GM23338 (cell line): ENCODE measurements around the gene NCCRP1. TPM values are rescaled to one million over a fixed set of nuclear protein-coding genes. Genes with fewer than 3 reads are reported as not detected.

Experiments used
- ATAC-seq: fragments of 200-7000 bp; cut with Tn5 transposase; 3 replicates; pipeline ENCODE4 v1.9.1; 2020
- DNase-seq: peaks from one replicate; pipeline ENCODE4 v3.0.0-alpha.2; 2015; ENCODE audit warnings: low spot score
- H2AFZ ChIP-seq: fragments of 200-600 bp; sonication (generic); 2 replicates; pipeline ENCODE4 v1.8.0; 2016; ENCODE audit warnings: antibody characterized with exemption, mild to moderate bottlenecking, moderate library complexity
- H3F3A ChIP-seq: fragments of 200-600 bp; sonication (generic); replicated peaks from 2 replicates; pipeline ENCODE4 v1.8.0; 2017; ENCODE audit warnings: antibody characterized with exemption, mixed run types, low read depth
- H3K27ac ChIP-seq: fragments of 200-600 bp; sonication (generic); 2 replicates; pipeline ENCODE4 v1.6.1; 2016; ENCODE audit warnings: low read depth
- H3K27me3 ChIP-seq: fragments of 200-600 bp; sonication (generic); 2 replicates; pipeline ENCODE4 v1.8.0; 2016; ENCODE audit warnings: mild to moderate bottlenecking, mixed run types, moderate library complexity; ENCODE audit not compliant: insufficient read depth
- H3K36me3 ChIP-seq: fragments of 200-600 bp; sonication (generic); 2 replicates; pipeline ENCODE4 v1.8.0; 2016; ENCODE audit warnings: mild to moderate bottlenecking; ENCODE audit not compliant: insufficient read depth
- H3K4me1 ChIP-seq: fragments of 200-600 bp; sonication (generic); 2 replicates; pipeline ENCODE4 v1.8.0; 2016; ENCODE audit warnings: mild to moderate bottlenecking, moderate library complexity; ENCODE audit not compliant: insufficient read depth
- H3K4me2 ChIP-seq: fragments of 200-600 bp; sonication (generic); 2 replicates; pipeline ENCODE4 v1.7.1; 2017; ENCODE audit warnings: mixed run types
- H3K4me3 ChIP-seq: fragments of 200-600 bp; sonication (generic); 2 replicates; pipeline ENCODE4 v1.6.1; 2016; ENCODE audit warnings: mixed run types
- H3K79me2 ChIP-seq: fragments of 200-600 bp; sonication (generic); replicated peaks from 2 replicates; pipeline ENCODE4 v1.8.0; 2017; ENCODE audit warnings: mild to moderate bottlenecking; ENCODE audit not compliant: insufficient read depth
- H3K9me2 ChIP-seq: fragments of 200-600 bp; sonication (generic); 2 replicates; pipeline ENCODE4 v1.8.0; 2017; ENCODE audit not compliant: insufficient read depth
- H4K20me1 ChIP-seq: fragments of 200-600 bp; sonication (generic); replicated peaks from 2 replicates; pipeline ENCODE4 v1.8.0; 2017; ENCODE audit warnings: mild to moderate bottlenecking; ENCODE audit not compliant: insufficient read depth
- H3K27ac Mint-ChIP-seq: 2 replicates; pipeline ENCODE4 v1.8.0; 2020; ENCODE audit warnings: inconsistent platforms, mild to moderate bottlenecking, moderate library complexity, mixed read lengths
- H3K27me3 Mint-ChIP-seq: 3 replicates; pipeline ENCODE4 v1.8.0; 2022; ENCODE audit warnings: low read depth, mild to moderate bottlenecking, moderate library complexity, mixed read lengths, inconsistent platforms; ENCODE audit not compliant: insufficient read depth, poor library complexity
- H3K36me3 Mint-ChIP-seq: 3 replicates; pipeline ENCODE4 v1.8.0; 2021; ENCODE audit warnings: low read depth, mild to moderate bottlenecking, inconsistent platforms, moderate library complexity, mixed read lengths
- H3K4me1 Mint-ChIP-seq: 3 replicates; pipeline ENCODE4 v1.8.0; 2020; ENCODE audit warnings: mild to moderate bottlenecking, inconsistent platforms, mixed read lengths
- H3K4me3 Mint-ChIP-seq: 3 replicates; pipeline ENCODE4 v1.8.0; 2021; ENCODE audit warnings: moderate library complexity, mild to moderate bottlenecking, inconsistent platforms, mixed read lengths
- H3K9me3 Mint-ChIP-seq: 3 replicates; pipeline ENCODE4 v1.8.0; 2020; ENCODE audit warnings: moderate library complexity, mild to moderate bottlenecking, inconsistent platforms, mixed read lengths
- CREB1 ChIP-seq: fragments of 250-450 bp; sonication (Bioruptor Pico); IDR thresholded peaks from 2 replicates; pipeline ENCODE4 v1.5.0; 2020; ENCODE audit warnings: low read depth, mild to moderate bottlenecking, moderate library complexity
- ETS1 ChIP-seq: IDR thresholded peaks from 2 replicates; pipeline ENCODE4 v1.6.1; 2016; ENCODE audit warnings: antibody characterized with exemption
- EZH2 ChIP-seq: fragments of 200-600 bp; sonication (generic); IDR thresholded peaks from one replicate; pipeline ENCODE4 v1.8.0; 2017; ENCODE audit warnings: antibody characterized with exemption, mild to moderate bottlenecking, low read depth; ENCODE audit not compliant: unreplicated experiment
- EZH2phosphoT487 ChIP-seq: fragments of 200-600 bp; sonication (generic); IDR thresholded peaks from one replicate; pipeline ENCODE4 v1.8.1; 2018; ENCODE audit warnings: antibody characterized with exemption; ENCODE audit not compliant: unreplicated experiment
- JUNB ChIP-seq: IDR thresholded peaks from one replicate; pipeline ENCODE4 v1.6.1; 2016; ENCODE audit warnings: antibody characterized with exemption; ENCODE audit not compliant: unreplicated experiment
- NANOG ChIP-seq: IDR thresholded peaks from 2 replicates; pipeline ENCODE4 v1.6.1; 2016; ENCODE audit warnings: antibody characterized with exemption, borderline replicate concordance
- POLR2AphosphoS5 ChIP-seq: IDR thresholded peaks from 2 replicates; pipeline ENCODE4 v1.6.1; 2016; ENCODE audit warnings: antibody characterized with exemption, low read depth
- STAT1 ChIP-seq: IDR thresholded peaks from one replicate; pipeline ENCODE4 v1.6.1; 2016; ENCODE audit warnings: antibody characterized with exemption; ENCODE audit not compliant: unreplicated experiment
- ZNF114 ChIP-seq: fragments of 250-450 bp; sonication (Bioruptor Pico); IDR thresholded peaks from 2 replicates; pipeline ENCODE4 v1.5.0; 2020; ENCODE audit warnings: mild to moderate bottlenecking, moderate library complexity
- ZNF331 ChIP-seq: fragments of 250-450 bp; sonication (Bioruptor Pico); IDR thresholded peaks from 2 replicates; pipeline ENCODE4 v1.5.0; 2020; ENCODE audit warnings: low read depth, mild to moderate bottlenecking, moderate library complexity
- polyA plus RNA-seq: library from polyadenylated mRNA; unstranded; fragments of >200 nt; fragmentation: Nextera tagmentation; extraction: Ambion mirVana; gene quantifications from 2 replicates; pipeline ENCODE4 v1.2.1, GENCODE V29; 2016
- total RNA-seq: library from RNA; depleted of rRNA; stranded (reverse); fragments of >200 nt; shearing (Covaris generic); gene quantifications from 2 replicates; pipeline ENCODE4 v1.2.3, GENCODE V29; 2014
- TF ChIP-seq, protein P1 (sequence below), 2 experiments: fragments of 200-600 bp in 1 of 2; sonication (generic) in 1 of 2; conservative IDR thresholded peaks; 2 replicates each; pipeline versions ENCODE4 v1.5.1 to v1.6.1; 2016 to 2017; ENCODE audit warnings: antibody characterized with exemption in 2 of 2, low read depth in 2 of 2, mild to moderate bottlenecking in 2 of 2, moderate library complexity in 1 of 2
- TF ChIP-seq, protein P2 (sequence below): IDR thresholded peaks from one replicate; pipeline ENCODE4 v1.6.1; 2018; ENCODE audit warnings: antibody characterized with exemption; ENCODE audit not compliant: unreplicated experiment

The NCCRP1 gene
- total and polyA plus RNA-seq, 2 experiments from 2014 or later, result 3.6 to 6.2 TPM

GRCh38 chr19:39164289-39164688 lies 32.5 kb upstream of the NCCRP1 start:
- Mint-ChIP-seq H3K36me3 (peaks cover 5% of the 10 kb centered on the region; the same call in 1 of the 3 replicates), H3K27ac (no peak overlapping the region), H3K4me3 (no peak overlapping the region), H3K9me3 (no peaks in the 10 kb centered on the region), H3K27me3 (peaks cover 12% of the 10 kb centered on the region), H3K4me1 (peaks cover 26% of the 10 kb centered on the region)
- Histone ChIP-seq H3K36me3 (no peaks in the 10 kb centered on the region), H3K4me1 (peaks cover 12% of the 10 kb centered on the region; the same call in 1 of the 2 replicates), H4K20me1 (peaks cover 12% of the 10 kb centered on the region), H3F3A (no peaks in the 10 kb centered on the region), H3K4me3 (no peak overlapping the region), H3K79me2 (peaks cover 26% of the 10 kb centered on the region), H3K4me2 (no peak overlapping the region), H2AFZ (no peak overlapping the region), H3K9me2 (no peaks in the 10 kb centered on the region), H3K27ac (no peak overlapping the region), H3K27me3 (no peaks in the 10 kb centered on the region)
- no peak for TF ChIP-seq JUNB
- no peak for TF ChIP-seq ZNF114 (CRISPR knock-in tag)
- TF ChIP-seq, protein P1, sequence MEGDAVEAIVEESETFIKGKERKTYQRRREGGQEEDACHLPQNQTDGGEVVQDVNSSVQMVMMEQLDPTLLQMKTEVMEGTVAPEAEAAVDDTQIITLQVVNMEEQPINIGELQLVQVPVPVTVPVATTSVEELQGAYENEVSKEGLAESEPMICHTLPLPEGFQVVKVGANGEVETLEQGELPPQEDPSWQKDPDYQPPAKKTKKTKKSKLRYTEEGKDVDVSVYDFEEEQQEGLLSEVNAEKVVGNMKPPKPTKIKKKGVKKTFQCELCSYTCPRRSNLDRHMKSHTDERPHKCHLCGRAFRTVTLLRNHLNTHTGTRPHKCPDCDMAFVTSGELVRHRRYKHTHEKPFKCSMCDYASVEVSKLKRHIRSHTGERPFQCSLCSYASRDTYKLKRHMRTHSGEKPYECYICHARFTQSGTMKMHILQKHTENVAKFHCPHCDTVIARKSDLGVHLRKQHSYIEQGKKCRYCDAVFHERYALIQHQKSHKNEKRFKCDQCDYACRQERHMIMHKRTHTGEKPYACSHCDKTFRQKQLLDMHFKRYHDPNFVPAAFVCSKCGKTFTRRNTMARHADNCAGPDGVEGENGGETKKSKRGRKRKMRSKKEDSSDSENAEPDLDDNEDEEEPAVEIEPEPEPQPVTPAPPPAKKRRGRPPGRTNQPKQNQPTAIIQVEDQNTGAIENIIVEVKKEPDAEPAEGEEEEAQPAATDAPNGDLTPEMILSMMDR (conservative IDR thresholded peaks at IDR 0.05; ENCODE audit: low read depth in 2 of 2), result no peak
- TF ChIP-seq EZH2phosphoT487, result no peak
- DNase-seq (no peak), ATAC-seq (no peak)

DNA sequence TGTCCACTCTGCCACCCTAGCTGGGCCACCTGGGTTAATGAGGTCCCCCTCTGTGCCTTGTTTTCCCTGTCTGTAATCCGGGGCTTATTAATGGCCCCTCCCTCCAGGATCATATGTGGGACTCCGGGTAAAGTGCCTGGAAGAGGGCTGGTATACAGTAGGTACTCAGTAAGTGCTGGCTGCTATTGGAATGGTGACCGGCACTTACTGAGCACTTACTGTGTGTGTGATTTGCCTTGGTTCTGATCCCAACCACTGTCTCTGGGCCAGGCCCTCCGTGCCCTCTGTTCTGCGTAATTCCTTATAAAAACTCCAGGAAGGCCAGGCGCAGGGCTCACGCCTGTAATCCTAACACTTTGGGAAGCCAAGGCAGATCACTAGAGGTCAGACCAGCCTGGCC lies 30.9 kb upstream of the NCCRP1 start:
- no peaks in the 10 kb centered on the region for H3K27me3 ChIP-seq
- H3K27me3 Mint-ChIP-seq, result peaks cover 9% of the 10 kb centered on the region
- ATAC-seq, result no peak
- DNase-seq, result no peak
- no peaks in the 10 kb centered on the region for H3K36me3 ChIP-seq
- no peak overlapping the region for H3K27ac Mint-ChIP-seq
- H4K20me1 ChIP-seq, result peaks cover 12% of the 10 kb centered on the region
- H3K9me3 Mint-ChIP-seq, result no peaks in the 10 kb centered on the region
- H3K27ac ChIP-seq, result no peak overlapping the region
- no peak overlapping the region for H2AFZ ChIP-seq
- peaks cover 19% of the 10 kb centered on the region for H3K79me2 ChIP-seq
- no peak overlapping the region for H3K4me2 ChIP-seq
- no peak overlapping the region for H3K4me3 Mint-ChIP-seq
- H3F3A ChIP-seq, result no peaks in the 10 kb centered on the region
- peaks cover 26% of the 10 kb centered on the region for H3K4me1 Mint-ChIP-seq
- H3K9me2 ChIP-seq, result no peaks in the 10 kb centered on the region
- peaks cover 12% of the 10 kb centered on the region; the same call in 1 of the 2 replicates for H3K4me1 ChIP-seq
- peaks cover 5% of the 10 kb centered on the region; the same call in 1 of the 3 replicates for H3K36me3 Mint-ChIP-seq
- no peak overlapping the region for H3K4me3 ChIP-seq
- TF ChIP-seq ZNF114 (CRISPR knock-in tag), result no peak
- no peak for TF ChIP-seq ZNF331 (CRISPR knock-in tag)
- TF ChIP-seq, protein P2, sequence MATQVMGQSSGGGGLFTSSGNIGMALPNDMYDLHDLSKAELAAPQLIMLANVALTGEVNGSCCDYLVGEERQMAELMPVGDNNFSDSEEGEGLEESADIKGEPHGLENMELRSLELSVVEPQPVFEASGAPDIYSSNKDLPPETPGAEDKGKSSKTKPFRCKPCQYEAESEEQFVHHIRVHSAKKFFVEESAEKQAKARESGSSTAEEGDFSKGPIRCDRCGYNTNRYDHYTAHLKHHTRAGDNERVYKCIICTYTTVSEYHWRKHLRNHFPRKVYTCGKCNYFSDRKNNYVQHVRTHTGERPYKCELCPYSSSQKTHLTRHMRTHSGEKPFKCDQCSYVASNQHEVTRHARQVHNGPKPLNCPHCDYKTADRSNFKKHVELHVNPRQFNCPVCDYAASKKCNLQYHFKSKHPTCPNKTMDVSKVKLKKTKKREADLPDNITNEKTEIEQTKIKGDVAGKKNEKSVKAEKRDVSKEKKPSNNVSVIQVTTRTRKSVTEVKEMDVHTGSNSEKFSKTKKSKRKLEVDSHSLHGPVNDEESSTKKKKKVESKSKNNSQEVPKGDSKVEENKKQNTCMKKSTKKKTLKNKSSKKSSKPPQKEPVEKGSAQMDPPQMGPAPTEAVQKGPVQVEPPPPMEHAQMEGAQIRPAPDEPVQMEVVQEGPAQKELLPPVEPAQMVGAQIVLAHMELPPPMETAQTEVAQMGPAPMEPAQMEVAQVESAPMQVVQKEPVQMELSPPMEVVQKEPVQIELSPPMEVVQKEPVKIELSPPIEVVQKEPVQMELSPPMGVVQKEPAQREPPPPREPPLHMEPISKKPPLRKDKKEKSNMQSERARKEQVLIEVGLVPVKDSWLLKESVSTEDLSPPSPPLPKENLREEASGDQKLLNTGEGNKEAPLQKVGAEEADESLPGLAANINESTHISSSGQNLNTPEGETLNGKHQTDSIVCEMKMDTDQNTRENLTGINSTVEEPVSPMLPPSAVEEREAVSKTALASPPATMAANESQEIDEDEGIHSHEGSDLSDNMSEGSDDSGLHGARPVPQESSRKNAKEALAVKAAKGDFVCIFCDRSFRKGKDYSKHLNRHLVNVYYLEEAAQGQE, result no peak
- TF ChIP-seq EZH2phosphoT487, result no peak
- TF ChIP-seq CREB1 (CRISPR knock-in tag), result no peak
- TF ChIP-seq, protein P1 (conservative IDR thresholded peaks at IDR 0.05; ENCODE audit: low read depth in 2 of 2), result no peak
- TF ChIP-seq POLR2AphosphoS5, result no peak
- TF ChIP-seq ETS1, result no peak
- no peak for TF ChIP-seq STAT1
- no peak for TF ChIP-seq NANOG
- TF ChIP-seq EZH2, result no peak
- TF ChIP-seq JUNB, result no peak
